Right lobe of liver (tissue), 4 donors: ENCODE results near the gene PWP2.

ENCODE experiments used
- CTCF ChIP-seq, 4 donors: fragments of 200-600 bp in 3 of 4; fragments of 450-650 bp in 1 of 4; IDR thresholded peaks; one replicate each; pipeline versions ENCODE4 v1.5.1 to v1.8.0; 2016 to 2022; ENCODE audit warnings: antibody characterized with exemption in 4 of 4, mild to moderate bottlenecking in 2 of 4
- POLR2A ChIP-seq: fragments of 450-650 bp; IDR thresholded peaks from one replicate; pipeline ENCODE4 v1.6.1; 2017; ENCODE audit warnings: antibody characterized with exemption, mild to moderate bottlenecking
- donor health status: DM: no; HTN: no; CAD: no.
- donor health status: DM: no; HTN: no; CAD: no.
- donor health status: DM: no; HTN: yes; CAD: no.

- TF ChIP-seq POLR2A (no peak), CTCF (IDR thresholded peaks at IDR 0.05) (no peak)
Measured at GRCh38 chr21:44076316-44076715, 30.9 kb upstream of the PWP2 start.
